H1 (cell line): Measurements from ENCODE around the gene RAB39A. TPM values are rescaled to one million over a fixed set of nuclear protein-coding genes. Genes with fewer than 3 reads are reported as not detected.

Experiments
- CTCF ChIA-PET: fragments of 300-600 bp; sonication (Branson Sonifier 250); formaldehyde crosslinking; loops from one replicate; lab custom pipeline; 2021; ENCODE audit not compliant: partially characterized antibody; lab: Charles Lee
- POLR2A ChIA-PET: fragments of 300-600 bp; sonication (Branson Sonifier 250); formaldehyde crosslinking; loops from one replicate; lab custom pipeline; 2021; ENCODE audit warnings: inconsistent platforms; ENCODE audit not compliant: partially characterized antibody; lab: Charles Lee
- DNase-seq, 2 experiments: peaks; one replicate each; pipeline versions ENCODE4 v3.0.0 to v3.0.0-alpha.2; 2010 to 2022; ENCODE audit warnings: low spot score in 2 of 2, low read depth in 1 of 2, mixed read lengths in 1 of 2
- FAIRE-seq: peaks from 2 replicates; lab custom pipeline; 2011; peaks lifted over from hg19 to GRCh38; lab: Jason Lieb, UNC
- H2AFZ ChIP-seq: 2 replicates; pipeline ENCODE4 v1.8.1; 2012; ENCODE audit warnings: low read length, inconsistent platforms
- H2AK5ac ChIP-seq: 2 replicates; pipeline ENCODE4 v1.6.1; 2013; ENCODE audit warnings: low read depth, low read length
- H2BK120ac ChIP-seq: replicated peaks from 2 replicates; pipeline ENCODE3; 2013; ENCODE audit warnings: low read depth, low read length, inconsistent platforms
- H2BK12ac ChIP-seq: 2 replicates; pipeline ENCODE4 v1.6.1; 2013; ENCODE audit warnings: low read depth, low read length
- H2BK15ac ChIP-seq: 2 replicates; pipeline ENCODE4 v1.6.1; 2013; ENCODE audit warnings: low read length
- H2BK20ac ChIP-seq: 2 replicates; pipeline ENCODE4 v1.6.1; 2013; ENCODE audit warnings: low read length
- H2BK5ac ChIP-seq: 2 replicates; pipeline ENCODE4 v1.6.1; 2013; ENCODE audit warnings: low read depth, low read length
- H3K14ac ChIP-seq: 2 replicates; pipeline ENCODE4 v1.6.1; 2013; ENCODE audit warnings: inconsistent platforms; ENCODE audit not compliant: insufficient read length
- H3K18ac ChIP-seq: 2 replicates; pipeline ENCODE4 v1.6.1; 2013; ENCODE audit warnings: low read length; ENCODE audit errors: extremely low read depth
- H3K23ac ChIP-seq: 2 replicates; pipeline ENCODE4 v1.6.1; 2013; ENCODE audit warnings: inconsistent platforms; ENCODE audit not compliant: insufficient read length
- H3K23me2 ChIP-seq: 2 replicates; pipeline ENCODE4 v1.6.1; 2013; ENCODE audit warnings: low read depth, low read length
- H3K27ac ChIP-seq: 2 replicates; pipeline ENCODE4 v1.6.1; 2011; ENCODE audit warnings: low read depth, low read length, inconsistent platforms
- H3K27me3 ChIP-seq, 4 experiments: replicated peaks in 1 of 4; 1 replicate in 1 of 4; 2 replicates in 3 of 4; pipeline versions ENCODE4 v1.6.1 to v1.8.1; 2011 to 2013; ENCODE audit warnings: low read length in 3 of 4, mild to moderate bottlenecking in 3 of 4, inconsistent platforms in 2 of 4, mixed read lengths in 2 of 4, moderate library complexity in 1 of 4; ENCODE audit not compliant: control insufficient read depth in 3 of 4, insufficient read depth in 3 of 4; ENCODE audit errors: extremely low read depth in 1 of 4
- H3K36me3 ChIP-seq, 4 experiments: 2 replicates each; pipeline versions ENCODE4 v1.6.1 to v1.8.1; 2011 to 2013; ENCODE audit warnings: mild to moderate bottlenecking in 4 of 4, low read length in 3 of 4, moderate library complexity in 2 of 4, control low read depth in 1 of 4, inconsistent platforms in 1 of 4; ENCODE audit not compliant: insufficient read depth in 4 of 4, control insufficient read depth in 2 of 4
- H3K4ac ChIP-seq: replicated peaks from 2 replicates; pipeline ENCODE3; 2013; ENCODE audit warnings: low read length, low read depth, mixed read lengths, inconsistent platforms; ENCODE audit not compliant: insufficient read length
- H3K4me1 ChIP-seq, 4 experiments: replicated peaks in 1 of 4; 1 replicate in 1 of 4; 2 replicates in 3 of 4; pipeline versions ENCODE4 v1.6.1 to v1.8.1; 2011 to 2013; ENCODE audit warnings: low read length in 3 of 4, inconsistent platforms in 2 of 4, mixed read lengths in 1 of 4; ENCODE audit not compliant: insufficient read depth in 4 of 4, control insufficient read depth in 3 of 4
- H3K4me2 ChIP-seq, 2 experiments: 2 replicates each; pipeline versions ENCODE4 v1.6.1 to v1.8.1; 2011 to 2013; ENCODE audit warnings: low read depth in 2 of 2, low read length in 2 of 2, control low read depth in 1 of 2, inconsistent platforms in 1 of 2, mild to moderate bottlenecking in 1 of 2; ENCODE audit not compliant: insufficient read depth in 1 of 2
- H3K4me3 ChIP-seq, 4 experiments: fragments of 200-600, 300-600 bp in 1 of 4; sonication (generic), shearing (Covaris generic), sonication (Bioruptor Twin) in 1 of 4; 2 replicates each; pipeline versions ENCODE4 v1.5.1 to v1.8.1; 2011 to 2016; ENCODE audit warnings: low read length in 4 of 4, low read depth in 3 of 4, control low read depth in 2 of 4, inconsistent platforms in 2 of 4, mild to moderate bottlenecking in 2 of 4, mixed read lengths in 1 of 4, moderate library complexity in 1 of 4; ENCODE audit not compliant: insufficient read depth in 2 of 4; ENCODE audit errors: extremely low read depth in 1 of 4
- H3K56ac ChIP-seq: replicated peaks from 2 replicates; pipeline ENCODE3; 2013; ENCODE audit warnings: low read depth, mild to moderate bottlenecking, mixed read lengths, low read length, inconsistent platforms; ENCODE audit not compliant: insufficient read length
- H3K79me1 ChIP-seq: 2 replicates; pipeline ENCODE4 v1.6.1; 2013; ENCODE audit warnings: low read depth, low read length, control low read depth
- H3K79me2 ChIP-seq, 2 experiments: 2 replicates each; pipeline versions ENCODE4 v1.6.1 to v1.8.1; 2012 to 2013; ENCODE audit warnings: low read length in 2 of 2, mild to moderate bottlenecking in 2 of 2, inconsistent platforms in 1 of 2; ENCODE audit not compliant: insufficient read depth in 2 of 2, control insufficient read depth in 1 of 2
- H3K9ac ChIP-seq, 4 experiments: replicated peaks in 1 of 4; 1 replicate in 1 of 4; 2 replicates in 3 of 4; pipeline versions ENCODE4 v1.6.1 to v1.8.1; 2011 to 2013; ENCODE audit warnings: low read depth in 3 of 4, low read length in 3 of 4, control low read depth in 2 of 4, mild to moderate bottlenecking in 2 of 4, moderate library complexity in 2 of 4, inconsistent platforms in 1 of 4; ENCODE audit errors: extremely low read depth in 1 of 4
- H3K9me3 ChIP-seq, 2 experiments: 2 replicates each; pipeline versions ENCODE4 v1.6.1 to v1.8.1; 2012 to 2013; ENCODE audit warnings: mild to moderate bottlenecking in 2 of 2, moderate library complexity in 2 of 2, control low read depth in 1 of 2, inconsistent platforms in 1 of 2, low read depth in 1 of 2, low read length in 1 of 2, mixed read lengths in 1 of 2; ENCODE audit not compliant: insufficient read depth in 2 of 2
- H4K20me1 ChIP-seq, 2 experiments: replicated peaks in 1 of 2; 2 replicates each; pipeline versions ENCODE3 to v1.8.1; 2011 to 2013; ENCODE audit warnings: inconsistent platforms in 2 of 2, low read length in 2 of 2, mild to moderate bottlenecking in 1 of 2; ENCODE audit not compliant: insufficient read depth in 2 of 2, control insufficient read depth in 1 of 2
- H4K5ac ChIP-seq: 2 replicates; pipeline ENCODE4 v1.6.1; 2013; ENCODE audit warnings: low read length, low read depth, mixed read lengths, inconsistent platforms; ENCODE audit not compliant: insufficient read length
- H4K8ac ChIP-seq: 2 replicates; pipeline ENCODE4 v1.8.0; 2013; ENCODE audit warnings: mild to moderate bottlenecking, moderate library complexity, low read length, inconsistent platforms; ENCODE audit not compliant: insufficient read depth; ENCODE audit errors: extremely low read depth
- H4K91ac ChIP-seq: replicated peaks from 2 replicates; pipeline ENCODE3; 2013; ENCODE audit warnings: low read length, mixed read lengths, inconsistent platforms; ENCODE audit not compliant: insufficient read length
- BCL11A ChIP-seq, 2 experiments: IDR thresholded peaks; one replicate each; pipeline ENCODE4 v1.6.1; 2011; ENCODE audit warnings: low read depth in 2 of 2, low read length in 2 of 2, mild to moderate bottlenecking in 2 of 2
- CBX5 ChIP-seq: fragments of 300-800, 300-1000 bp; sonication (generic); IDR thresholded peaks from 2 replicates; pipeline ENCODE4 v1.7.1; 2016; ENCODE audit warnings: antibody characterized with exemption, low read length, low read depth
- CTBP2 ChIP-seq: IDR thresholded peaks from 2 replicates; pipeline ENCODE4 v1.7.0; 2011; ENCODE audit warnings: borderline replicate concordance, mild to moderate bottlenecking, moderate library complexity, mixed read lengths, low read length; ENCODE audit not compliant: insufficient read depth, insufficient read length
- HDAC2 ChIP-seq, 2 experiments: fragments of 300-600 bp in 1 of 2; sonication (generic) in 1 of 2; IDR thresholded peaks; 2 replicates each; pipeline ENCODE4 v1.6.1; 2011 to 2012; ENCODE audit warnings: low read depth in 2 of 2, low read length in 2 of 2, mild to moderate bottlenecking in 2 of 2, moderate library complexity in 2 of 2, borderline replicate concordance in 1 of 2, inconsistent platforms in 1 of 2
- RXRA ChIP-seq: IDR thresholded peaks from 2 replicates; pipeline ENCODE4 v1.6.1; 2011; ENCODE audit warnings: low read depth, mild to moderate bottlenecking, low read length, moderate library complexity; ENCODE audit not compliant: insufficient read depth
- SIX5 ChIP-seq: IDR thresholded peaks from 2 replicates; pipeline ENCODE4 v1.6.1; 2011; ENCODE audit warnings: mild to moderate bottlenecking, low read depth, low read length
- SP4 ChIP-seq: IDR thresholded peaks from 2 replicates; pipeline ENCODE4 v1.6.1; 2012; ENCODE audit warnings: low read length, inconsistent platforms
- TAF1 ChIP-seq: IDR thresholded peaks from 2 replicates; pipeline ENCODE4 v1.6.1; 2011; ENCODE audit warnings: mild to moderate bottlenecking, low read depth, low read length
- WGBS, 2 experiments: shearing (Covaris generic) in 1 of 2; methylation state at CpG; one replicate each; pipeline versions ENCODE4 v1.1.6 to v1.1.7; 2013 to 2015; ENCODE audit warnings: low lambda C conversion rate in 2 of 2, mixed read lengths in 2 of 2, inconsistent platforms in 1 of 2, low coverage in 1 of 2, missing lambda C conversion rate in 1 of 2; ENCODE audit not compliant: insufficient replicate concordance in 2 of 2, insufficient coverage in 1 of 2, insufficient read length in 1 of 2; ENCODE audit errors: extremely low coverage in 1 of 2, missing lambda C conversion rate in 1 of 2; 5-methylcytosine and 5-hydroxymethylcytosine counted together
- polyA plus RNA-seq, 7 experiments: library from polyadenylated mRNA; depleted of rRNA in 3 of 7; stranded (reverse) in 5 of 7; unstranded in 2 of 7; fragments of >200 nt in 5 of 7; fragments of 200-250 nt in 2 of 7; gene quantifications; 1 replicate in 5 of 7; 2 replicates in 1 of 7; 4 replicates in 1 of 7; pipeline versions ENCODE4 v1.2.1 to v1.2.3, GENCODE V29; 2011 to 2013; ENCODE audit warnings: missing spikeins in 2 of 7, mixed read lengths in 2 of 7
- total RNA-seq: library from RNA; stranded (reverse); fragmentation: NEBNext Ultra II Directional; extraction: Animal tissue kit (Norgen Biotek cat#: 25700); gene quantifications from 2 replicates; pipeline ENCODE4 v1.2.1, GENCODE V29; 2021

Gene RAB39A
- total and polyA plus RNA-seq, 2 of the 8 experiments (the other 6 are each of a cell fraction or from before 2014, with no cell fraction given) = 7.1 to 19.1 TPM

DNA sequence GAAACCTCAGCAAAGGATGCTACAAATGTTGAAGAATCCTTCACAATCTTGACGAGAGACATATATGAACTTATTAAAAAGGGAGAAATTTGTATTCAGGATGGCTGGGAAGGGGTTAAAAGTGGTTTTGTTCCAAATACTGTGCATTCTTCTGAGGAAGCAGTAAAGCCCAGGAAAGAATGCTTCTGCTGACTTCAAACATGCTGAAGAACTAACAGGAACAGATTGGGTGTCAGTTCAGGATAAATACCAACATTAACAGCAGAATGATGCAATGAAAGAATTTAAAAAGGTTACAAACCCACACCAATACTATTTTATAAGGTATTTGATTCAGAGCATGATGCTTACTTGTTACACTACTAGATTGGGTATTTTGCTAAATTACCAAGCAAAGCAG, 33.9 kb downstream of the RAB39A start:
- Histone ChIP-seq H3K9me3 (no peaks in the 10 kb centered on the region), H3K36me3 (peaks cover 0 to 11% (median 2%) of the 10 kb centered on the region in 4 experiments; a peak in 3 of 8 replicates), H2BK120ac (no peak overlapping the region), H2BK12ac (no peak overlapping the region), H3K23ac (no peak overlapping the region), H3K4me2 (no peak overlapping the region), H2BK20ac (no peak overlapping the region), H2BK5ac (no peak overlapping the region), H3K14ac (no peak overlapping the region), H3K79me1 (no peaks in the 10 kb centered on the region), H3K4ac (no peak overlapping the region), H3K56ac (no peak overlapping the region), H2BK15ac (no peak overlapping the region), H3K27me3 (peaks cover 0 to under 1% (median 0%) of the 10 kb centered on the region in 4 experiments; a peak in 1 of 7 replicates), H2AK5ac (no peak overlapping the region), H3K18ac (no peak overlapping the region), H3K79me2 (no peaks in the 10 kb centered on the region), H4K5ac (no peak overlapping the region), H3K4me1 (no peaks in the 10 kb centered on the region), H4K8ac (no peak overlapping the region), H3K27ac (no peak overlapping the region), H3K9ac (no peak overlapping the region), H3K4me3 (no peak overlapping the region), H4K20me1 (no peaks in the 10 kb centered on the region), H2AFZ (no peak overlapping the region), H3K23me2 (no peaks in the 10 kb centered on the region), H4K91ac (no peak overlapping the region)
- DNase-seq (no peak), FAIRE-seq (no peak)
- ChIA-PET POLR2A (no interaction called here), CTCF (no interaction called here)
- WGBS, 2 experiments = 95% methylated on average over 1 of the region's 1 CpG; no CpG with 5 or more reads in 1 of the 2 experiments
- TF ChIP-seq CTBP2 (no peak), SP4 (no peak), TAF1 (no peak), HDAC2 (IDR thresholded peaks at IDR 0.05; ENCODE audit: borderline replicate concordance in 1 of 2, low read depth in 2 of 2, low read length in 2 of 2) (no peak), CBX5 (no peak), BCL11A (IDR thresholded peaks at IDR 0.05; ENCODE audit: low read depth in 2 of 2, low read length in 2 of 2) (no peak), SIX5 (no peak), RXRA (no peak)
